ENCODE measurements around the gene KDM5A. TPM values are rescaled to one million over a fixed set of nuclear protein-coding genes. Genes with fewer than 3 reads are reported as not detected.
"Not testable (repeated sequence)": the region's sequence is repeated elsewhere in the genome, so short reads cannot be mapped to it uniquely, and the experiment has no call there.

Gene KDM5A
- total and polyA plus RNA-seq, 10 of the 15 experiments (the other 5 are each of a cell fraction or from before 2014, with no cell fraction given), result 9.0 to 59.9 (median 27.7) TPM

GRCh38 chr12:356276-356988 lies 32.7 kb downstream of the KDM5A start (continued):
- no peak for TF ChIP-seq FOXM1 (IDR thresholded peaks at IDR 0.05; ENCODE audit: low read depth, low read length)

- DNase-seq (ENCODE audit: low read depth, low spot score); H3K27me3 ChIP-seq (replicated peaks in 1 of 2; ENCODE audit: control insufficient read depth in 2 of 2, insufficient read depth in 2 of 2, low read length in 1 of 2); ATAC-seq; FAIRE-seq; H3K27ac ChIP-seq (ENCODE audit: control insufficient read depth, insufficient read depth); H3K4me3 ChIP-seq; POLR2A ChIA-PET; H2AFZ ChIP-seq (ENCODE audit: control insufficient read depth, low read depth, low read length); in situ Hi-C loops (cut with MboI); H3K4me1 ChIP-seq (ENCODE audit: control insufficient read depth, insufficient read depth, low read length); H3K79me2 ChIP-seq (ENCODE audit: control insufficient read depth, insufficient read depth, low read length); H4K20me1 ChIP-seq (ENCODE audit: control insufficient read depth, insufficient read depth); H3K9me3 ChIP-seq (replicated peaks; ENCODE audit: control insufficient read depth, insufficient read depth, low read length); BruUV-seq (replicated peaks); intact Hi-C loops (cut with micrococcal nuclease; ENCODE audit: unreplicated experiment); RAD21 ChIA-PET (ENCODE audit: unreplicated experiment); H3K9ac ChIP-seq (ENCODE audit: control insufficient read depth, insufficient read depth, low read length); H3K4me2 ChIP-seq (ENCODE audit: control insufficient read depth, insufficient read depth): not testable (repeated sequence)
- ChIA-PET CTCF (interaction anchor here (1.5 kb wide), 1 partner anchor 10 kb away, joined by 9 read pairs; no protein-coding TSS in a partner anchor), SMC1A (ENCODE audit: uncharacterized antibody, unreplicated experiment) (interaction anchor here (1.0 kb wide), 1 partner anchor 10 kb away, joined by 3 read pairs; no protein-coding TSS in a partner anchor)
- 98% methylated on average over 4 of the region's 4 CpGs for WGBS (ENCODE audit: insufficient coverage, insufficient replicate concordance, low lambda C conversion rate, missing lambda C conversion rate)
- H3K36me3 ChIP-seq (ENCODE audit: control insufficient read depth in 2 of 2, insufficient read depth in 2 of 2, low read length in 1 of 2), result peaks cover 3 to 18% of the 10 kb centered on the region in 2 experiments; a peak in 3 of 4 replicates
These were observed 37.9 kb downstream of the KDM5A start for GRCh38 chr12:351197-351596.

GRCh38 chr12:349625-350024 lies 39.5 kb downstream of the KDM5A start:
- ChIA-PET SMC1A (ENCODE audit: uncharacterized antibody, unreplicated experiment) (interaction anchor here (0.6 kb wide), 1 partner anchor 25 kb away, joined by 3 read pairs; no protein-coding TSS in a partner anchor), CTCF (interaction anchor here (0.5 to 1.5 kb wide), 2 partner anchors 9 to 268 kb away, joined by 3 to 9 read pairs; no protein-coding TSS in a partner anchor)
- ATAC-seq; DNase-seq (ENCODE audit: low read depth, low spot score); in situ Hi-C loops (cut with MboI); H4K20me1 ChIP-seq (ENCODE audit: control insufficient read depth, insufficient read depth); H3K4me3 ChIP-seq; H3K4me1 ChIP-seq (ENCODE audit: control insufficient read depth, insufficient read depth, low read length); H3K9me3 ChIP-seq (replicated peaks; ENCODE audit: control insufficient read depth, insufficient read depth, low read length); BruUV-seq (replicated peaks); H3K4me2 ChIP-seq (ENCODE audit: control insufficient read depth, insufficient read depth); H2AFZ ChIP-seq (ENCODE audit: control insufficient read depth, low read depth, low read length); intact Hi-C loops (cut with micrococcal nuclease; ENCODE audit: unreplicated experiment); H3K27ac ChIP-seq (ENCODE audit: control insufficient read depth, insufficient read depth); H3K9ac ChIP-seq (ENCODE audit: control insufficient read depth, insufficient read depth, low read length); POLR2A ChIA-PET; RAD21 ChIA-PET (ENCODE audit: unreplicated experiment); H3K79me2 ChIP-seq (ENCODE audit: control insufficient read depth, insufficient read depth, low read length); FAIRE-seq; H3K27me3 ChIP-seq (replicated peaks in 1 of 2; ENCODE audit: control insufficient read depth in 2 of 2, insufficient read depth in 2 of 2, low read length in 1 of 2): not testable (repeated sequence)
- WGBS (ENCODE audit: insufficient coverage, insufficient replicate concordance, low lambda C conversion rate, missing lambda C conversion rate), result 97% methylated on average over 7 of the region's 7 CpGs
- peaks cover 3 to 11% of the 10 kb centered on the region in 2 experiments; a peak in 2 of 4 replicates for H3K36me3 ChIP-seq (ENCODE audit: control insufficient read depth in 2 of 2, insufficient read depth in 2 of 2, low read length in 1 of 2)

DNA sequence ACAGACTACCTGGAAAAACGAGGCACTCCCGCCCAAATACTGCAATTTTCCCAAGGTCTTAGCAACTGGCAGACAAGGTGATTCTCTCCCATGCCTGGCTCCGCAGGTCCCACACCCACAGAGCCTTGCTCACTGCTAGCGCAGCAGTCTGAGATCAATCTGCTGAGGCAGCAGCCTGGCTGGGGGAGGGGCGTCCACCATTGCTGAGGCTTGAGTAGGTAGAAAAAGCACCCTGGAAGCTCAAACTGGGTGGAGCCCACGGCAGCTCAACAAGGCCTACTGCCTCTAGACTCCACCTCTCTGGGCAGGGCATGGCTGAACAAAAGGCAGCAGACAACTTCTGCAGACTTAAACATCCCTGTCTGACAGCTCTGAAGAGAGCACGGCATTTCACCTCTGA lies 46.1 kb downstream of the KDM5A start:
- H3K79me2 ChIP-seq (ENCODE audit: control insufficient read depth, insufficient read depth, low read length); H3K9ac ChIP-seq (ENCODE audit: control insufficient read depth, insufficient read depth, low read length); H3K4me1 ChIP-seq (ENCODE audit: control insufficient read depth, insufficient read depth, low read length); H4K20me1 ChIP-seq (ENCODE audit: control insufficient read depth, insufficient read depth); ATAC-seq; FAIRE-seq; H3K4me3 ChIP-seq; H3K4me2 ChIP-seq (ENCODE audit: control insufficient read depth, insufficient read depth); POLR2A ChIA-PET; H3K9me3 ChIP-seq (replicated peaks; ENCODE audit: control insufficient read depth, insufficient read depth, low read length); SMC1A ChIA-PET (ENCODE audit: uncharacterized antibody, unreplicated experiment); CTCF ChIA-PET; in situ Hi-C loops (cut with MboI); BruUV-seq (replicated peaks); RAD21 ChIA-PET (ENCODE audit: unreplicated experiment); H3K27me3 ChIP-seq (replicated peaks in 1 of 2; ENCODE audit: control insufficient read depth in 2 of 2, insufficient read depth in 2 of 2, low read length in 1 of 2); H2AFZ ChIP-seq (ENCODE audit: control insufficient read depth, low read depth, low read length); H3K27ac ChIP-seq (ENCODE audit: control insufficient read depth, insufficient read depth); DNase-seq (ENCODE audit: low read depth, low spot score); intact Hi-C loops (cut with micrococcal nuclease; ENCODE audit: unreplicated experiment): not testable (repeated sequence)
- H3K36me3 ChIP-seq (ENCODE audit: control insufficient read depth in 2 of 2, insufficient read depth in 2 of 2, low read length in 1 of 2), result peaks cover 8 to 28% of the 10 kb centered on the region in 2 experiments; a peak in 3 of 4 replicates
- 90% methylated on average over 7 of the region's 7 CpGs for WGBS (ENCODE audit: insufficient coverage, insufficient replicate concordance, low lambda C conversion rate, missing lambda C conversion rate)
